GM19240 (cell line): ENCODE measurements around the gene PPIB.
"Not testable (repeated sequence)": the region's sequence is repeated elsewhere in the genome, so short reads cannot be mapped to it uniquely, and the experiment has no call there.

Experiments used
- DNase-seq: peaks from one replicate; pipeline ENCODE4 v3.0.0; 2011; ENCODE audit warnings: low spot score; ENCODE audit not compliant: insufficient read length

PPIB gene

DNA sequence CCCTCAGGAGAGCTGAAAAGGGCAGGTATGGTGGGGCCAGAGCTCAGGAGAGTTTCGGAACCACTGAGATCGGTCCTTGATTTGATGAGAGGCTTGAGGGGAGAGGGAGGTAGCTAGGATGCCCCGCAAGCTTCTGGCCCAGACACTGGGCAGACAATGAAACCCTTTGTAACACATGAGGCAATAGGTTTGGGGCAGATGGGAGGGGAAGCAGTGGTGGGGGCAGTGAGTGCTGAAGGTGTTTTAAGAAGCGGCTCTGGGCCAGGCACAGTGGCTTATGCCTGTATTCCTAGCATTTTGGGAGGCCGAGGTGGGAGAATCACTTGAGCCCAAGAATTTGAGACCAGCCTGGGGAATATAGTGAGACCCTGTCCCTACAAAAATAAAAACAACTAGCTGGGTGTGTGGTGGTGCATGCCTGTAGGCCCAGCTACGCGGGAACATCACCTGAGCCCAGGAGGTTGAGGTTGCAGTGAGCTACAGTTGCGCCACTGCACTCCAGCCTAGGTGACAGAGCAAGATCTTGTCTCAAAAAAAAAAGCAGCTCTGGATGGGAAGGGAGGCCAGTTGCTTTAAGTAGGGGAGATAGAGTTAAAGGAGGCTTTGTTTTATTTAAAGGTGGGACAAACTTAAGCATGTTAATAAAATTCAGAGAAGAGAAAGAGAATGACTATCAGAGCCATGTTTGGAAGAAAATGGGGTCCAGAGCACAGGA is 20.9 kb downstream of the PPIB start:
- no peak for DNase-seq

- DNase-seq = no peak
These were observed 24.4 kb downstream of the PPIB start for GRCh38 chr15:64138331-64138941.

GRCh38 chr15:64137226-64137833 is 25.5 kb downstream of the PPIB start:
- DNase-seq = no peak

GRCh38 chr15:64136347-64136746 is 26.5 kb downstream of the PPIB start:
- DNase-seq = no peak

- DNase-seq = no peak
These were observed 28.4 kb downstream of the PPIB start for GRCh38 chr15:64134345-64134829.

- DNase-seq = no peak
These were observed 29.0 kb downstream of the PPIB start for GRCh38 chr15:64133623-64134344.

DNA sequence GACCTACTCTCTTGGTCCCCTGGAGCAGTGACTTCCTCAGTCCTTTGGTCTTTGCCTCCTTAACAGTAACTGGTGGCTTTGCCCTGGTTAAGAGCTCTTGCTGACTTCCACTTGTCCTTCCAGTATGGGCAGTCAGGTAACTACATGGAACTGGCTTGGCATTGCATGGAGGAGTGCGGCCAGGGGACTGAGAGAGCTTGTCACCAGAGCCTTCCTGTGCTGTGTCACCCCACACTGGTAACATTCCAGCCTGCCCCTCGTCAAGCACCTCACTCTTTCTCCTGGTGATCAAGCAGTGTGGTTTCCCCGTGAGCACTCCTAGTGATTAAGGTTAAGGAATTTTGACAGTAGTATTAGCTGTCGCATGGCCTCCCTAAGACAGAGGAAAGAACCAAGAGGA is 30.6 kb downstream of the PPIB start:
- no peak for DNase-seq

DNA sequence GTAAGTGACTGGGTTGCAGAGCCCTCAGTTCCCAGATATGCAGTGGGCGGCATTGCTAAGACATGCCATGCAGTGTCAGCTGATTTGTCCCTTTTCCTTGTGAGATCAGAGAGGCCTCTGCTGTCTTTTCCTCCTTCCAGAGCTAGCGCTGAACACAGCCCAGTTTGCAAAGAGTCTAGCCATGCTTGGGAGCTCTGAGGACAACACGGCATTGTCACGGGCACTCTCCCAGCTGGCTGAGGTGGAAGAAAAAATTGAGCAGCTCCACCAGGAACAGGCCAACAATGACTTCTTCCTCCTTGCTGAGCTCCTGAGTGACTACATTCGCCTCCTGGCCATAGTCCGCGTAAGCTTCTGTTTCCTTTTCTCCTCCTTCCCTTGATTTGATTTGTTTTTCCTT is 31.3 kb downstream of the PPIB start:
- DNase-seq = no peak

DNA sequence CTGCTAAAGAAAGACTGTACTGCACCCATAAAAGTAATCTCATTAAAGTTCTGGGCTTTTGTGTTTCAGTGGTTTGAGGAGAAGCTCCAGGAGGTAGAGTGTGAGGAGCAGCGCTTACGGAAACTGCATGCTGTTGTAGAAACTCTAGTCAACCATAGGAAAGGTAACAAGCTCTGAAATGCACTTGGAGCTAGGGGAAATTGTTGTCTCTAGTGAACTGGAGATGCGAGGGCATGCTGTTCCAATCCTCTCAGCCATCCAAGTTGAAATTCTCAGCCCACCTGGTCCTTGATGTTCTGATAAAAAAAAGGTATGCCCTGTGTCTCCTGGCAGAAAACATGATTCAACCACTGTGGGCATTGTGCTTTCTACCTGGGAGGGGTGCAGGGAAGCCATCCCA is 32.7 kb downstream of the PPIB start:
- no peak for DNase-seq

- DNase-seq = no peak
These were observed 35.1 kb downstream of the PPIB start for GRCh38 chr15:64127521-64128270.

DNA sequence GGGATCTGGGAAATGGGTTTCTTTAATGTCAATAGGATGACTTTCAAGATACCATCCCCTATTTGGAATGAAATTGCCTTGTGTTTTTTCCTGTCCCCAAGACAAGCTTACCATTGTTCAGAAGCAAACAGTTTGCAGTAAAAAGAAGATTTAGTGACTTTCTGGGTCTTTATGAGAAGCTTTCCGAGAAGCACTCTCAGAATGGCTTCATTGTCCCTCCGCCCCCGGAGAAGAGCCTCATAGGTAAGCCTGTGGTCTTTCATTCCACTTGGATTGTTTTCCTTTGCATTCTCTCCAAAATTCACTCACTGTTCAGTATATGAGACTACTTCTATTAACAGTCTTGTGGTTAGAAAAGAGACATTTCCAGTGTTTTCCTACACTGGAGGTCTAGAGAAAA is 36.8 kb downstream of the PPIB start:
- no peak for DNase-seq

DNA sequence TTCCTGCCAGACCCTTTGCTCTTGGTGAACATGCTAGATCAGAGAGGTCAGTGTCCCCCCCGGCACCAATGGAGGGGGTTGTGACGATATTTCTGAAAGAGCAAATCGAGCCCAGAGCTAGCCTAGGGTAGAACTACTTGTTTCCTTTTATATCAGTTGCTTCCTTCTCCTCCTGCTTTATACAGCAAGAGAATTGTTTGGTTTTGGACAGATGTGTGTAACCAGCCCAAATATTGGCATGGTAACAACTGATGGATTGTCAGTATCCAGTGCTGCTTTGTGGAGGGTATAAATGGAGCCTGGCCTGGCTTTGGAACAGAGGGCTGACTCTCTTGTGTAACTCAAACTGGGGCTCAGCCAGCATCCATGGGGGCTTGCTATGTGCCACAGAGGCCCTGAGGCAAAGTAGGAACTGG is 39.9 kb downstream of the PPIB start:
- no peak for DNase-seq

GRCh38 chr15:64122444-64122843 is 40.4 kb downstream of the PPIB start:
- DNase-seq = no peak

GRCh38 chr15:64121614-64122013 is 41.2 kb downstream of the PPIB start:
- no peak for DNase-seq

DNA sequence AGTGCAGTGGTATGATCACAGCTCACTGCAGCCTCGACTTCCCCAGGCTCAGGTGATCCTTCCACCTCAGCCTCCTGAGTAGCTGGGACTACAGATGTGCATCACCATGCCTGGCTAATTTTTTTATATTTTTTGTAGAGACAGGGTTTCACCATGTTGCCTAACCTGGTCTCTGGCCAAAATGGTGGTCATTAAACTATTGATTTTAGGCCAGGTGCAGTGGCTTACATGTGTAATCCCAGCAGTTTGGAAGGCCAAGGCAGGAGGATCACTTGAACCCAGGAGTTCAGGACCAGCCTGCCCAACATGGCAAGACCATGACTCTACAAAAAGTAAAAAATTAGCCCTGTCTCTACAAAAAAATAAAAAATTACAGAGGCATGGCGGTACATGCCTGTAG is 42.5 kb downstream of the PPIB start:
- not testable (repeated sequence) for DNase-seq

GRCh38 chr15:64117759-64118487 is 44.9 kb downstream of the PPIB start:
- DNase-seq = no peak

DNA sequence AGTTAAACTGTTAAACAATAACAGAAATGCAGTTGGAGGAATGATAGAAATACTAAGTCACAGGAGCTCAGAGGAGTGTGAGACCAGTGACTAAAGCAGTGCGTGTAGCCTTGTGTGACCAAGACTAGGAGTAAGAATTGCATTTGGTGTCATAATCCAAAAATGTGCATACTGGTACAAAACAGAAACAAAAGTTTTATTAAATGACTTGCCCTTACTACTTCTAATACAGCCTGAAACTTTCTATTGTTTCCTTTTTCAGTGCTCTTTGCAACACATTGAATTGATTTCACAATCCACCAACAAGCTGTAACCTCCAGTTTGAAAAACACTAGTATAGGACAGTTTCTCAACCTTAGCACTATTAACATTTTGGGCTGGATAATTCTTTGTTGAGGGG is 49.9 kb downstream of the PPIB start:
- DNase-seq = no peak

GRCh38 chr15:64112073-64112772 is 50.6 kb downstream of the PPIB start:
- no peak for DNase-seq

- no peak for DNase-seq
These were observed 51.2 kb downstream of the PPIB start for GRCh38 chr15:64111679-64112050.
